Activated CD4-positive, alpha-beta T cell treated with anti-CD3 and anti-CD28 coated beads, Interleukin-2, amount 10 ng/mL, durations not matched to agents 7 days and 5 days (primary cell): Measurements from ENCODE around the gene ETV7. TPM values are rescaled to one million over a fixed set of nuclear protein-coding genes. Genes with fewer than 3 reads are reported as not detected.
"Not testable (repeated sequence)": the region's sequence is repeated elsewhere in the genome, so short reads cannot be mapped to it uniquely, and the experiment has no call there.

Experiments used
- CTCF ChIA-PET: fragments of 350-600 bp; sonication (Branson Sonifier 250); formaldehyde crosslinking; loops from one replicate; lab custom pipeline; 2021; ENCODE audit warnings: antibody characterized with exemption; lab: Charles Lee
- POLR2A ChIA-PET: fragments of 350-600 bp; sonication (Branson Sonifier 250); formaldehyde crosslinking; loops from one replicate; lab custom pipeline; 2021; ENCODE audit warnings: antibody characterized with exemption; lab: Charles Lee
- DNase-seq: peaks from one replicate; pipeline ENCODE4 v3.0.0-alpha.2; 2020
- H3K27ac Mint-ChIP-seq: one replicate; pipeline ENCODE4 v1.8.0; 2021; ENCODE audit warnings: mild to moderate bottlenecking, moderate library complexity, mixed read lengths
- H3K27me3 Mint-ChIP-seq: one replicate; pipeline ENCODE4 v1.8.0; 2021; ENCODE audit warnings: mixed read lengths
- H3K36me3 Mint-ChIP-seq: one replicate; pipeline ENCODE4 v1.8.0; 2021; ENCODE audit warnings: low read depth, mixed read lengths
- H3K4me1 Mint-ChIP-seq: one replicate; pipeline ENCODE4 v1.8.0; 2021; ENCODE audit warnings: mixed read lengths
- H3K4me3 Mint-ChIP-seq: one replicate; pipeline ENCODE4 v1.8.0; 2021; ENCODE audit warnings: mild to moderate bottlenecking, moderate library complexity, mixed read lengths
- H3K9me3 Mint-ChIP-seq: one replicate; pipeline ENCODE4 v1.8.0; 2021; ENCODE audit warnings: mixed read lengths
- total RNA-seq, 2 experiments: library from RNA; stranded (reverse); gene quantifications; one replicate each; pipeline ENCODE4 v1.2.3, GENCODE V29; 2021

ETV7 gene
- total RNA-seq, 2 experiments from 2014 or later = 13.4 to 15.3 TPM

GRCh38 chr6:36413489-36414480 lies 26.3 kb upstream of the ETV7 start:
- CTCF ChIA-PET = no interaction called here
- H3K9me3 Mint-ChIP-seq = peaks cover 11% of the 10 kb centered on the region
- POLR2A ChIA-PET = no interaction called here
- no peaks in the 10 kb centered on the region for H3K4me1 Mint-ChIP-seq
- no peaks in the 10 kb centered on the region for H3K36me3 Mint-ChIP-seq
- H3K4me3 Mint-ChIP-seq = no peak overlapping the region
- DNase-seq = no peak
- H3K27ac Mint-ChIP-seq = no peak overlapping the region
- H3K27me3 Mint-ChIP-seq = peaks cover 16% of the 10 kb centered on the region

- H3K4me3 Mint-ChIP-seq, H3K36me3 Mint-ChIP-seq, H3K27ac Mint-ChIP-seq, POLR2A ChIA-PET, H3K4me1 Mint-ChIP-seq, CTCF ChIA-PET, DNase-seq: not testable (repeated sequence)
- peaks cover 11% of the 10 kb centered on the region for H3K9me3 Mint-ChIP-seq
- peaks cover 18% of the 10 kb centered on the region for H3K27me3 Mint-ChIP-seq
Observed at GRCh38 chr6:36409718-36410117, 22.2 kb upstream of the ETV7 start.

- H3K4me3 Mint-ChIP-seq = no peak overlapping the region
- H3K27ac Mint-ChIP-seq = no peak overlapping the region
- ChIA-PET POLR2A (no interaction called here), CTCF (interaction anchor here (1.3 kb wide), 1 partner anchor 38 kb away, joined by 4 read pairs; no protein-coding TSS in a partner anchor)
- H3K36me3 Mint-ChIP-seq = no peaks in the 10 kb centered on the region
- H3K4me1 Mint-ChIP-seq = no peaks in the 10 kb centered on the region
- H3K27me3 Mint-ChIP-seq = peaks cover 26% of the 10 kb centered on the region
- no peak for DNase-seq
- no peaks in the 10 kb centered on the region for H3K9me3 Mint-ChIP-seq
Observed at GRCh38 chr6:36404164-36404563, 16.7 kb upstream of the ETV7 start.

- Mint-ChIP-seq H3K27me3 (peaks cover 20% of the 10 kb centered on the region), H3K4me3 (no peak overlapping the region), H3K9me3 (no peaks in the 10 kb centered on the region), H3K4me1 (no peaks in the 10 kb centered on the region), H3K27ac (no peak overlapping the region), H3K36me3 (no peaks in the 10 kb centered on the region)
- ChIA-PET CTCF (interaction anchor here (0.6 to 1.4 kb wide), 4 partner anchors 9 to 1060 kb away, joined by 3 read pairs; no protein-coding TSS in a partner anchor), POLR2A (no interaction called here)
- DNase-seq = no peak
Observed at GRCh38 chr6:36402481-36402880, 15.0 kb upstream of the ETV7 start.

GRCh38 chr6:36399970-36400369 lies 12.5 kb upstream of the ETV7 start:
- Mint-ChIP-seq H3K27me3 (peaks cover 15% of the 10 kb centered on the region), H3K9me3 (no peaks in the 10 kb centered on the region), H3K36me3 (no peaks in the 10 kb centered on the region), H3K27ac (no peak overlapping the region), H3K4me1 (no peaks in the 10 kb centered on the region), H3K4me3 (no peak overlapping the region)
- no peak for DNase-seq
- CTCF ChIA-PET = no interaction called here
- POLR2A ChIA-PET = no interaction called here

GRCh38 chr6:36392621-36393020 lies 5.2 kb upstream of the ETV7 start:
- CTCF ChIA-PET = no interaction called here
- H3K4me3 Mint-ChIP-seq = no peak overlapping the region

GRCh38 chr6:36389353-36389752 lies 1.9 kb upstream of the ETV7 start:
- no peak overlapping the region for H3K27ac Mint-ChIP-seq
- peaks cover 38% of the 10 kb centered on the region for H3K27me3 Mint-ChIP-seq
- peaks cover 8% of the 10 kb centered on the region for H3K36me3 Mint-ChIP-seq
- peaks cover 31% of the 10 kb centered on the region for H3K4me1 Mint-ChIP-seq
- H3K9me3 Mint-ChIP-seq = no peaks in the 10 kb centered on the region
- ChIA-PET POLR2A (no interaction called here), CTCF (no interaction called here)
- no peak overlapping the region for H3K4me3 Mint-ChIP-seq
- no peak for DNase-seq

More at GRCh38 chr6:36392621-36393020, 5.2 kb upstream of the ETV7 start:
- Mint-ChIP-seq H3K4me1 (peaks cover 8% of the 10 kb centered on the region), H3K27me3 (peaks cover 32% of the 10 kb centered on the region), H3K9me3 (no peaks in the 10 kb centered on the region), H3K27ac (no peak overlapping the region), H3K36me3 (no peaks in the 10 kb centered on the region)
- DNase-seq = no peak
- POLR2A ChIA-PET = no interaction called here

- Mint-ChIP-seq H3K4me1 (peaks cover 48% of the 10 kb centered on the region), H3K27me3 (peaks cover 25% of the 10 kb centered on the region), H3K9me3 (no peaks in the 10 kb centered on the region), H3K36me3 (peaks cover 18% of the 10 kb centered on the region), H3K27ac (peak overlapping the region; percentile 89), H3K4me3 (peak overlapping the region; percentile 82)
- ChIA-PET POLR2A (interaction anchor here (0.7 kb wide), 1 partner anchor 116 kb away, joined by 4 read pairs; no protein-coding TSS in a partner anchor), CTCF (interaction anchor here (0.9 to 3.0 kb wide), 6 partner anchors 10 to 70 kb away, joined by 3 to 13 read pairs (median 4); no protein-coding TSS in a partner anchor)
- DNase-seq = peak; percentile 21
Observed at GRCh38 chr6:36386495-36387439, 702 bp downstream of the ETV7 start.

- ChIA-PET CTCF (interaction anchor here (1.0 to 3.0 kb wide), 4 partner anchors 10 to 43 kb away, joined by 3 to 13 read pairs (median 3); no protein-coding TSS in a partner anchor), POLR2A (no interaction called here)
- Mint-ChIP-seq H3K9me3 (no peaks in the 10 kb centered on the region), H3K4me1 (peaks cover 48% of the 10 kb centered on the region), H3K4me3 (no peak overlapping the region), H3K36me3 (peaks cover 20% of the 10 kb centered on the region), H3K27ac (no peak overlapping the region), H3K27me3 (peaks cover 15% of the 10 kb centered on the region)
- DNase-seq = no peak
Observed at GRCh38 chr6:36384095-36384494, 3.4 kb downstream of the ETV7 start.

- Mint-ChIP-seq H3K9me3 (no peaks in the 10 kb centered on the region), H3K27me3 (peaks cover 15% of the 10 kb centered on the region), H3K4me1 (peaks cover 52% of the 10 kb centered on the region), H3K4me3 (no peak overlapping the region), H3K36me3 (peaks cover 23% of the 10 kb centered on the region), H3K27ac (no peak overlapping the region)
- ChIA-PET POLR2A (no interaction called here), CTCF (interaction anchor here (1.0 to 1.2 kb wide), 3 partner anchors 9 to 23 kb away, joined by 3 to 4 read pairs (median 3); no protein-coding TSS in a partner anchor)
- no peak for DNase-seq
Observed at GRCh38 chr6:36383606-36384005, 3.9 kb downstream of the ETV7 start.

- Mint-ChIP-seq H3K27me3 (peaks cover 8% of the 10 kb centered on the region), H3K4me3 (no peak overlapping the region), H3K9me3 (no peaks in the 10 kb centered on the region), H3K27ac (peak overlapping the region; percentile 60), H3K4me1 (peaks cover 47% of the 10 kb centered on the region), H3K36me3 (peaks cover 24% of the 10 kb centered on the region)
- POLR2A ChIA-PET = no interaction called here
- no peak for DNase-seq
- CTCF ChIA-PET = interaction anchor here (1.2 kb wide), 1 partner anchor 22 kb away, joined by 4 read pairs; no protein-coding TSS in a partner anchor
Observed at GRCh38 chr6:36382976-36383375, 4.5 kb downstream of the ETV7 start.
